Mucosa of descending colon (tissue), 3 donors: ENCODE results near the gene DOCK9. TPM values are rescaled to one million over a fixed set of nuclear protein-coding genes. Genes with fewer than 3 reads are reported as not detected.

Experiments used
- ATAC-seq: fragments of 200-7000 bp; cut with Tn5 transposase; one replicate; pipeline ENCODE4 v1.9.1; 2020; ENCODE audit warnings: mild to moderate bottlenecking, moderate library complexity
- DNase-seq, 3 donors: peaks; one replicate each; pipeline ENCODE4 v3.0.0-alpha.2; 2020
- H3K36me3 ChIP-seq: fragments of 200-600 bp; one replicate; pipeline ENCODE4 v1.8.0; 2021; ENCODE audit warnings: low read depth, mild to moderate bottlenecking
- H3K4me1 ChIP-seq: fragments of 200-600 bp; one replicate; pipeline ENCODE4 v1.8.0; 2021; ENCODE audit warnings: low read depth, mild to moderate bottlenecking
- H3K4me3 ChIP-seq: fragments of 200-600 bp; one replicate; pipeline ENCODE4 v1.8.0; 2021; ENCODE audit warnings: mild to moderate bottlenecking
- H3K9me3 ChIP-seq: fragments of 200-600 bp; one replicate; pipeline ENCODE4 v1.8.0; 2021; ENCODE audit warnings: mild to moderate bottlenecking
- CTCF ChIP-seq: fragments of 200-600 bp; IDR thresholded peaks from one replicate; pipeline ENCODE4 v1.8.0; 2022; ENCODE audit warnings: antibody characterized with exemption, mild to moderate bottlenecking
- intact Hi-C, 2 donors: fragments of 100-400 bp; cut with DNase I in 1 of 2; cut with micrococcal nuclease in 1 of 2; formaldehyde crosslinking; loops; one replicate each; pipeline versions ENCODE4 v1.11.0 to v1.11.1; 2022; cut with DNase I, micrococcal nuclease
- total RNA-seq, 3 donors: library from RNA; stranded (reverse); fragmentation: NEBNext Ultra II Directional in 2 of 3; extraction: Animal tissue kit (Norgen Biotek cat#: 25700) in 2 of 3; gene quantifications; one replicate each; pipeline versions ENCODE4 v1.2.1 to v1.2.4, GENCODE V29; 2021 to 2023
- donor health status: DM: no; HTN: no; CAD: no; lungs with moderate emphysema.
- donor health status: DM: no; HTN: no; CAD: no.
- donor health status: DM: no; HTN: yes; CAD: no.

Gene DOCK9
- total RNA-seq, 3 donors from 2014 or later: 52.0 to 136 (median 54.4) TPM

- TF ChIP-seq CTCF: no peak
- ATAC-seq (no peak), DNase-seq (no peak)
- Histone ChIP-seq H3K9me3 (no peaks in the 10 kb centered on the region), H3K4me1 (peaks cover 4% of the 10 kb centered on the region), H3K4me3 (no peak overlapping the region), H3K36me3 (no peaks in the 10 kb centered on the region)
- intact Hi-C loops: no loop called here
Measured at GRCh38 chr13:98997011-98997730, 19.3 kb upstream of the DOCK9 start.

- Histone ChIP-seq H3K4me1 (peaks cover 4% of the 10 kb centered on the region), H3K4me3 (no peak overlapping the region), H3K36me3 (no peaks in the 10 kb centered on the region), H3K9me3 (no peaks in the 10 kb centered on the region)
- intact Hi-C loops: no loop called here
- DNase-seq (no peak), ATAC-seq (no peak)
- TF ChIP-seq CTCF: no peak
Measured at GRCh38 chr13:98996046-98996445, 18.2 kb upstream of the DOCK9 start.

GRCh38 chr13:98994896-98995295, 17.0 kb upstream of the DOCK9 start:
- Histone ChIP-seq H3K4me3 (no peak overlapping the region), H3K4me1 (peaks cover 4% of the 10 kb centered on the region), H3K9me3 (no peaks in the 10 kb centered on the region), H3K36me3 (no peaks in the 10 kb centered on the region)
- TF ChIP-seq CTCF: no peak
- intact Hi-C loops: no loop called here
- ATAC-seq (no peak), DNase-seq (no peak)

GRCh38 chr13:98994080-98994479, 16.2 kb upstream of the DOCK9 start:
- peaks cover 4% of the 10 kb centered on the region for H3K4me1 ChIP-seq
- no peak for ATAC-seq
- intact Hi-C loops: no loop called here
- no peak for DNase-seq
- no peak overlapping the region for H3K4me3 ChIP-seq
- no peaks in the 10 kb centered on the region for H3K36me3 ChIP-seq
- TF ChIP-seq CTCF: no peak
- H3K9me3 ChIP-seq: no peaks in the 10 kb centered on the region

GRCh38 chr13:98992355-98992754, 14.5 kb upstream of the DOCK9 start:
- H3K4me3 ChIP-seq: no peak overlapping the region
- TF ChIP-seq CTCF: no peak
- ATAC-seq (no peak), DNase-seq (no peak)
- H3K36me3 ChIP-seq: no peaks in the 10 kb centered on the region
- intact Hi-C loops: no loop called here
- no peaks in the 10 kb centered on the region for H3K9me3 ChIP-seq
- H3K4me1 ChIP-seq: peaks cover 4% of the 10 kb centered on the region

- TF ChIP-seq CTCF: no peak
- DNase-seq: no peak
- no peak for ATAC-seq
- intact Hi-C loops: no loop called here
- H3K9me3 ChIP-seq: no peaks in the 10 kb centered on the region
- peaks cover 4% of the 10 kb centered on the region for H3K4me1 ChIP-seq
- no peak overlapping the region for H3K4me3 ChIP-seq
- no peaks in the 10 kb centered on the region for H3K36me3 ChIP-seq
Measured at GRCh38 chr13:98990701-98991100, 12.8 kb upstream of the DOCK9 start.
